Activated naive CD4-positive, alpha-beta T cell treated with Interleukin-2 at 50 U/mL for 16 hours (primary cell): ENCODE measurements around the gene MFAP3L.

Source experiments
- DNase-seq: peaks from one replicate; pipeline ENCODE4 v3.0.0-alpha.2; 2020

The MFAP3L gene

DNA sequence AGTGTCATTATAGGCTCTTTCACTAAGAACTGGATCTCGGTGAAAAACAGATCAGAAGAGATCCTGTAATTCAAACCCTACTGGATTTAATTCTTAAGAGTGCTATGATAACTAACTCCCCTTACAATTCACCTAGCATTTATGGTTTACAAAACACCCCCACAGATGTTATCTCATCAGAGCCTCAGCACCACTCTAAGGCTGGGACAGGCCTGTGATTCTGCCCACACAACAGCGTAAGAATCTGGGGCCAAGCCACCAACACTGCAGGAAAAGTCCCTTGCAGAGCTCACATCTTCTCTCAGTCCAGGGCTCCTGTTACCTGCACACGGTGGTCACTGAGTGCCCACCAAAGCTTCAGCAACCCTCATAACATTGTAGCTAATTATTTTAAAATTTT is 8.9 kb downstream of the MFAP3L start:
- no peak for DNase-seq

GRCh38 chr4:170015285-170015684 is 10.9 kb downstream of the MFAP3L start:
- DNase-seq, result no peak

DNA sequence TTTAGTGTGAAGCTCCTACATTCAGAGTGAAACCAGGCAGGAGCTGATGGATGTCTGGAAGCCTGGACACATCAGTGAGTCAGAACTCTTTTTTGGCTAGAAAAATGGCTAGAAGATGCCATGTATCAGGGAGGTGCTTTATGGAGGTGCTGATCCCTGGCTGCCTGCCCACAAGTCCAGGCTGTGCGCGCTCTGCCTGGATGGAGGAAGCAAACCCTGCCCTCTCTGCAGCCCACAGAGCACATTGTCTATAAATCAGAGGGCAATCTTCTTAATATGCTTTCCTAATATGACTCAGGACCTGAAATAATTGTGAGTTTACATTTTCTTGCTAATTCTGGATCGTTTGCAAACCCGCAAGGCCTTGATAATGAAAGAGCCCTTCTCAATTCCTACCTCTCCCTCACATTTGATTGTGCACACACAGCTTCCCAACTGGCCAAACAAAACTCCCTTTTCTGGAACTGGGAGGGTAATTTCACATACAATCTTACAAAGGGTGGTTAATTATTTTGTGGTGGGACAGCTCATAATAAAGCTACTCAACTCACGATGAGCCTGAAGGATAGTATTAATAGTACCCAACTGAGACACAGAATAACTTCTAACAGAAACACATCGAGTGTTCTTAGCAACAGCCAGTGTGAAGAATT is 11.7 kb downstream of the MFAP3L start:
- no peak for DNase-seq

DNA sequence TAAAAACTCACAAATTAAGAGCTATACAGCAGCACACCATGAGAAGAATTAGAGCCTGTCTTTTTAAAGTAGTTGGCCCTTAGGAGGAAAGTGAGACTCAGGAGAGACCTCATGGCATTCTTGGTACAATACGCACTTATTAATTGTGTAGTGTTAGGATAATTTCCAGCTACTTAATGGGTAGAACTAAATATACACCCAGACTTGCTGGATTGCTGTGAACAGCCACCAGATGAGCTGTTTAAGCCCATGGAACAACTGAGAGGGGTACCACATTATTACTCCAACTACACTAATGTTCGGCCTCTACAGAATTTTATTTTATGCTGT is 13.6 kb downstream of the MFAP3L start:
- DNase-seq, result no peak

GRCh38 chr4:170011921-170012628 is 14.1 kb downstream of the MFAP3L start:
- DNase-seq, result no peak

DNA sequence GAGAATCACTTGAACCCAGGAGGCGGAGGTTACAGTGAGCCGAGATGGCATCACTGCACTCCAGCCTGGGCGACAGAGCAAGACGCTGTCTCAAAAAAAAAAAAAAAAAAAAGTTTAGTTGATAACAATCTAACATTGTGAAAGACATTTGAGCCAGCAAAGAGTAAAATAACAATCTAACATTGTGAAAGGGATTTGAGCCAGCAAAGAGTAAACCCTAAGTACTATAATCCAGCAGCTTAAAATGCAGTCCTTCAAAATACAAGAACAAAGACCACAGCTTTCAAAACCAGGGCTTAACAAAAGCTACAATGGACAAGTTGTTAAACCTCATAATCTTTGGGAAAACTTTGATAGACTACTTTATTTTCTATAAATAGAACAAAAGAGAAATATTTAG is 16.9 kb downstream of the MFAP3L start:
- no peak for DNase-seq

DNA sequence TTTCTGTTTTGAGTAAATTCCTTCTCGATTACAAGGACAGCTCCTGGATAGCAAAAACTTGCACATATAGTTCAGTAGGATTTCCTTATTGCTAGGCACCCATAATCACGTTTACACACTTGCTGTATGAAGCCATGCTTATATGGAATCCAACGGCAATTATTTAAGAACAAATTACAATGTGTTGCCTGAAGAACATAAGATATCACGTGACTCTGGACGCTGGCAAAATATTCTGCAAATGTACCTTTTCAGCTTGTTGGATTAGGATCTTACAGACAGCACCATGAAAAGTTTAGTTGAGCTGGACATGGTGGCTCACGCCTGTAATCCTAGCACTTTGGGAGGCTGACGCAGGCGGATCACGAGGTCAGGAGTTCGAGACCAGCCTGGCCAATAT is 17.4 kb downstream of the MFAP3L start:
- DNase-seq, result no peak

DNA sequence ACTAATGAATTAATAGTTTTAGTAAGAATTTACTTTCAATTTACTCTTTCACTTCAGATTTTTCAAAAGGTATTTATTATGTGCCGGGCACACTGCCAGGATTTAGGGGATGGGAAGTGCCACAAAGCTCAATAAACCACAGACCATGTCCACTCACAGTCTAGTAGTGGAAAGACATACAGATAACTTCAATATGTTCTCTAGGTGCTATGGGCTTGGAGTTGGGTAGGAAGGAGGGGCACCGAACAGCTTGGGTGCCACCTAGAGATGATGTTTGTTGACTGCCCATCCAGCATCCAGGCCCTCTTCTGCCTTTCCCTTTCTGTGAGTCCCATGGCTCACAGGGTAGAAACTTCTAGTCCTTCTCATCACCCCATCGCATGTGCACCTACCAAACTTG is 17.8 kb downstream of the MFAP3L start:
- DNase-seq, result no peak

DNA sequence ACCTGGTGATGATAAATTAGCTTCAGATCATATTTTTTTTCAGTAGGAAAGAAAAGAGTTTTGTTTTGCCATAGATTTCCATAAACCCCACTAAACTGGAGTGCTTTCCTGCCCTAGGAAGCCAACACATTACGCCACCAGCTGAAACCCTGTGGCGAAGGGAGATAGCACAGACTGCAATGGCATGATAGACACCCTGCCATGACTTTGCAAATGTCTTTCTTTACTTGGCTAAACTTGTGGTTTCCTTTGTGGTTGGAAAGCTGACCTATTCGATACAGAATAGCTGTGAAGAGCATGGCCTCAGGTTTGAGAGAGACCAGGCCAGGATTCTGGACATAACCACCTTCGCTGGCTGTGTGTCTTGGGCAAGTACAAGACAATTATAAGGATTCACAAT is 19.1 kb downstream of the MFAP3L start:
- no peak for DNase-seq

DNA sequence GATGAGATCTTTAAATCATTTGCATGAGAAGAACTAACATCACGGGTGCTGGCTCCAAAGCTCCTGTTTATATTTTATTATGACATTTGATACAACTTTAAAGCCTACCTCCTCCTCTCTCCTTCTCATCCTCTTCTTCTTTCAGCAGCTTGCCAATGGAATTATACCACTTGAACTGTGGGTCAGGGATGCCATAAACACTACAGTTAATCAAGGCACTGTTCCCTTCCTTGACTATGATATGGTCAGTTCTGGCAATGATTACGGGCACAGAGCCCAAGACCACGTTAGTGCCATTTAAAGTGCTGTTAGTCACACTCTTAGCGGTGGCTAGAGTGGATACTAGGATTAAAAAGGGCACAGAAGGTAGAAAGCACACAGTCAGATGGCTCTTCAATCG is 20.7 kb downstream of the MFAP3L start:
- DNase-seq, result no peak

DNA sequence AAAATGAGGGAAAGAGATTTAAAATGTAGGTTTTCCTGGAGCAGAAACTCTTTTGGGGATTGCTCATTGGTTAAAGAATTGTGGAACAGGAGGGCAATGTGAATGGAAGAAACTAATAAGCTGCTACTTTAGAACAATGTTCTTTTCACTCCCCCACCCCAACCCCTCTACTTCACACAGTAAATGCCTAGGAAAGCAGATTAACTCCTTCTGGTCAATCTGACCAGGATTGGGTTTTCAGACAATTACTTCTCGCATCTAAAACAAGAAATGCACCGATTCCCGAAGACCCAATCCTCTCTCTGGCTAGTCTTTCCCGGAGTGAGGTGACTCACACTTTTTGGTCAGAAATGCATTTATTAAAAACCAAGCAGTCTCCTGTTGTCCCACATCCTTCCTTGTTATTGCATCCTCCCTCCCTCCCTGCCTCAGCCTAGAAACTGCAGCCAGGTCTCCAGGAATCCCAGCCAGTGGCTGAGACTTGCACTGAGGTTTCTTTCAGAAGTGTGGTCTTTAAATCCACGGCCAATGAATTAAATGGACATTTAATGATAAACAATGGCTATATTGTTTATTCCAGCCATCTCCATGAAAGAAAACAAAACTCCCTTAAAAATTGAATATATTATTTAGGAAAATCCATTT is 21.4 kb downstream of the MFAP3L start:
- DNase-seq, result no peak

GRCh38 chr4:170003071-170004070 is 22.8 kb downstream of the MFAP3L start:
- DNase-seq, result no peak

DNA sequence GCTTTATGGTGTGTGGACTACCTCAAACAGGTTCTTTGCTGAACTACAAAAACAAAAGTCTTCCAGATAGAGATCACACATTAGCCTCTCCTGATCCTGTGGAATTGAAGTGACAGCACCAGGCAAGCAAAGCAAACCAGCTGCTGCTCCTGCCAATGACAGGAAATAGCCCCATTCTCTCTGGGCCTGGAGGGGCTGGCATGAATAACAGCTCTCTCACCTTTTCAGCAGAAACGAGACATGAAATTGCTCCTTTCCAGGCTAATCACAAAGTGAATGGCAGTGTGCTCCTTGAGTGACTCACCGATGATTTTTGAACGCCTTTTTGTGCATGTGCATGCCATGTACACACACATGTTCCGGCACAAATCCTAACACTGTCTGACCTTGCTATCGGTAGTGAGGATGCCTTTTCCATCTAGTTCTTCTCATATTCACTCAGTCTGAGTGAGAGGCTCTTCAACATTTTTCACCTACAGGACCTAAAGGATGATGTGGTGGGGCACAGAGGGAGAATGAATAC is 24.4 kb downstream of the MFAP3L start:
- no peak for DNase-seq

DNA sequence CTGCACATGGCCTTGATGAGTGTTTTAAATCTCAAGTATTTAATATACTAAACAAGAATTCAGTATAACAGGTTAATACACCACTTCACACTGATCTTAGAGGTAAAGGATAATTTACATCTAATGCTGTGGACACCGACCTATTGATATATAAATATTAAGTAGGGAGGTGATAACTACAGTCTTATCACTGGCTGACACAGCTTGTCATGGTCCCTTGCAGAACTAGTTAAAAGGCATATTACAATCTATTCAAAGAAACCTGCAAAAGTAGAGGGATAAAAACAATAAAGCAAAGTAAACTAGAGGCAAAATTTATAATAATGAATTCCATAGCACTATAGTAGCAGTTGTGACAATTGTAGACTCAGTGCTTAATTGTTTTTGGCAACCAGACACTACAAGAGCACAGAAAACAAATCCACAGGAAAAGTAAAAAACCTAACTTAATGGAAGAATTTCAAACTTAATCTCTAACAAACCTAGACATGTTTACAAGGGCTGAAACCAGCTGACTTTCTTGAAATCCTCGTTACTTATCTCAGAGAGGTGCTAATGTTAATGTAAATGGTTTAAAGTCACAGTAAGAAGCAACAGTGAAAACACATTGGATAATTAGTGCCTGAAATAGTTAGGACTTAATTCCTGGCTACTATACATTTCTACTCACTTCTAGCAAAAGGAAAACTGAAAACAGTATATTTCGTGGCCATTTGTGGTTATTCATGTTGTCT is 25.0 kb downstream of the MFAP3L start:
- no peak for DNase-seq

GRCh38 chr4:169999923-170000322 is 26.3 kb downstream of the MFAP3L start:
- no peak for DNase-seq

DNA sequence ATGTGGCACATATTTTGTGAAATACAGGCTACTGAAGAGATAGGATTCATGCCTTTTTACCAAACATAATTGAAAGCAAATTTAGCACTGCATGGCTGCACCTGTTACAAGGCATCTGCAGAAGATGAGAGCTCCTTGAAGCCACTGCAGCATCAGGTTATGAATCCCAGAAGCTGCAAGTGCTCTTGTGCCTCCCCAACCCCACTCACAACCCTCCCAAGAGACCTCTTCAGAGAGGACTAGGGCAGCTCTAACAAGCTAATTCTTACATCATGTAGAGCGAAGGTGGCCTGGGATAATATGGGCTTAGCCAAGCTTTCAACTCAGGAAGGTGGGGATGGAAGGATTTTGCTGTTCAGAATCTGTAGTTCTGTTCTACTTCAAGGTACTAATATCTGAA is 27.2 kb downstream of the MFAP3L start:
- DNase-seq, result no peak

DNA sequence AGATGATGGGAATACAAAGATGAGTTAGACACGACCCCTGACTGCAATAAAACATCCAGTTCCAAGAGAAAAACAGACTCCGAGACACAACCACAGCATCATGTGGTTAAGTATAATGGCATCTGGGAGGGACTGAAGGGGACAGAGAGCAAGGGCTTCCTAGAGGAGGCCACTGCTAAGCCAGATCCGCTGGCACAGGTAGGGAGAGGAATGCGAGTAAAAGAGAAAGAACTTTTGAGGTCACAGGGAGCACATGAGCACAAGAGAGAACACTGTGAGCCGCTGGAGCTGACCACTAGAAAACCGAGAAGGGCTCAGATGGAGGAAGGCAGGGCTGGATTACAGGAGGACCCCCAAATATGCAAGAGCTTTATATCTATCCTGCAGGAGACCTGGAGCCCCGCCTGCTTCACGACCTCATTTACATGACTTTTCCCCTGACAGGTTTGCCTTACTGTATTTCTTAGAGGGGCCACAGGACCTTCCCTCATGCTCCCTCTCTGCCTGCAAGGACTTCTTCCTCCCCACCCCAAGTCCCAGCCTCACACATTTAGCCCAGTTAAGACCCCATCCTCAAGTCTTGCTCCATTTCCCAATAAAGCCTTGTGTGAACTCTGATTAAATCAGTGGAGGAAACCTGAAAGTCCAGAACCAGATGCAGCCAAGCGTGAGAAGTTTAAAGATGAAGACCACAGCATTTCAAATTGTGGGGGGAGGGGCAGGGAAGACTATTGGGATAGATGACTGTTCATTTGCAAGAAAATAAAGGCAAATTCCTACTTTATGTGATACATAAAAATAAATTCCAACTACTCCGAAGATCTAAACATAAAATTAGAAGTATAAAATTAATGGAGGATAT is 29.6 kb downstream of the MFAP3L start:
- no peak for DNase-seq

GRCh38 chr4:169993531-169993930 is 32.7 kb downstream of the MFAP3L start:
- no peak for DNase-seq

- no peak for DNase-seq
Observed at GRCh38 chr4:169988252-169988651, 37.9 kb downstream of the MFAP3L start.

- DNase-seq, result no peak
Observed at GRCh38 chr4:169987327-169988228, 38.6 kb downstream of the MFAP3L start.
